ENCODE results near the gene SHROOM2.
"Not testable (repeated sequence)": the region's sequence is repeated elsewhere in the genome, so short reads cannot be mapped to it uniquely, and the experiment has no call there.

The SHROOM2 gene

DNA sequence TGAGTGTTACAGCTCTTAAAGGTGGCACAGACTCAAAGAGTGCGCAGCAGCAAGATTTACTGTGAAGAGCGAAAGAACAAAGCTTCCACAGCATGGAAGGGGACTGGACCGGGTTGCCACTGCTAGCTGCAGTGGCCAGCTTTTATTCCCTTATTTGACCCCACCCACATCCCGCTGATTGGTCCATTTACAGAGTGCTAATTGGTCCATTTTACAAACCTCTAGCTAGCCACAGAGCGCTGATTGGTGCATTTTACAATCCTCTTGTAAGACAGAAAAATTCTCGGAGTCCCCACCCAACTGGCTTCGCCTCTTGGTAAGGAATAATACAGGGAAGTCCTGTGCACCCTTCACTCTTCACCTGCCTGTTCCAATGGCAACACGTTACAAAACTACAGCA lies 1.9 kb upstream of the SHROOM2 start:
- DNase-seq, result no peak

GRCh38 chrX:9785254-9785943 lies 830 bp upstream of the SHROOM2 start:
- DNase-seq, result no peak

- DNase-seq, result no peak
These were observed 788 bp downstream of the SHROOM2 start for GRCh38 chrX:9786798-9787635.

- no peak for DNase-seq
These were observed 2.7 kb downstream of the SHROOM2 start for GRCh38 chrX:9788911-9789310.

DNA sequence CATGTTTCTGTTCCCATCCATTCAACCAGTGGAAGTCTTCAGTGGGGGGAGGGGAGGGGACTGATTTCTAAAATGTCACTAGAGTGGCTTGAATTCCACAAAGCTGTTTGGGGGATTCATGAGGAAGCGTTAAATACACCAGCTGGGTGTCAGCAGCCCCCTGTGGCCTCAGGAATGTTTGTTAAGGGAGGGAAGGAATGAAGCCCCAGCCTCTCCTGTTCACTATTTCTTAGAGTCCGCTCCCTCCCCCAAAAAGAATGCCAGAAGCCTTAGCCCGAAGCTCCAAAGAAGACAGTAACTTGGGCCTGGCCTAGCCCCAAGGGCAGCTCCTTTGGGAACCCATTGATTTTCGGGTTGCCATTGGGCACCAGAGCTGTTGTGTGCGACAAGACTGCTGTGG lies 3.3 kb downstream of the SHROOM2 start:
- no peak for DNase-seq

DNA sequence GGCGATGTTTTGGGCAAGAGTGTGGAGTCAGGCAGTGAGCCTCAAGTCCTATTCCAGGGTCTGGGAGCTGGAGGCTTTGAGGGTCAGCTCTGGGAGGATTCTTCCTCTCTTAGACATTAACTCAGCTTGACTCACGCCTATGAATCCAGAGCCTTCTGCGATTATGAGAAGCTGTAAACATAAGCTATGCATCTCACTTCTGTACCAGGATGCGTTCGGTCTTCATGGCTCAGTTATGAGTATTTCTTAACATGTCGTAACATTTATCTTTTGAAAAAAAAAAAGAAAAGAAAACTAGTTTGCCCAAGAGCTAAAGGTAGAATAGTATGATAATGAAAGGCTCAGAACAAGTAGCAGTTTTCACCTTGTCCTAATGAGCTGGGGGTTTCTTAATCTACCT lies 4.6 kb downstream of the SHROOM2 start:
- no peak for DNase-seq

- DNase-seq, result no peak
These were observed 8.3 kb downstream of the SHROOM2 start for GRCh38 chrX:9794495-9794894.

- DNase-seq, result no peak
These were observed 11.4 kb downstream of the SHROOM2 start for GRCh38 chrX:9797384-9798360.

- no peak for DNase-seq
These were observed 16.5 kb downstream of the SHROOM2 start for GRCh38 chrX:9802737-9803136.

GRCh38 chrX:9804444-9804843 lies 18.2 kb downstream of the SHROOM2 start:
- DNase-seq, result no peak

- DNase-seq, result no peak
These were observed 19.7 kb downstream of the SHROOM2 start for GRCh38 chrX:9805956-9806355.

- DNase-seq, result no peak
These were observed 21.3 kb downstream of the SHROOM2 start for GRCh38 chrX:9807355-9808182.

DNA sequence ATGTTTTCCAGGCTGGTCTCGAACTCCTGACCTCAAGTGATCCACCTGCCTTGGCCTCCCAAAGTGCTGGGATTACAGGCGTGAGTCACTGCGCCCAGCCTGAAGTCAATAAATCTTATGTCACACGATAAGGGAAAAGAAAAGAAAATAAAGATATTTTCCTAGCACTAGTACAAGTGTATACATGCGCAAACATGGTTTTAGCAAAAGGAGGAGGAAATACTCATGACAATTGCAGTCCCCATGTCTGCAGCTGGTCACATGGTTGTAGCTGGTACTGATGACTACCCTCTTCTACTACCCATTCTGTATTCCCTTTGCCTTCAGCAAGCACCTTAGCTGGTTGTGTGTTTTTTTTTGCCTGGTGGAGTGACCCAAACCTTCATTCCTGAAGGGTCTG lies 23.6 kb downstream of the SHROOM2 start:
- DNase-seq, result not testable (repeated sequence)

- DNase-seq, result not testable (repeated sequence)
These were observed 24.9 kb downstream of the SHROOM2 start for GRCh38 chrX:9811086-9811485.

- no peak for DNase-seq
These were observed 30.0 kb downstream of the SHROOM2 start for GRCh38 chrX:9816084-9816700.

GRCh38 chrX:9821572-9821971 lies 35.3 kb downstream of the SHROOM2 start:
- DNase-seq, result no peak

DNA sequence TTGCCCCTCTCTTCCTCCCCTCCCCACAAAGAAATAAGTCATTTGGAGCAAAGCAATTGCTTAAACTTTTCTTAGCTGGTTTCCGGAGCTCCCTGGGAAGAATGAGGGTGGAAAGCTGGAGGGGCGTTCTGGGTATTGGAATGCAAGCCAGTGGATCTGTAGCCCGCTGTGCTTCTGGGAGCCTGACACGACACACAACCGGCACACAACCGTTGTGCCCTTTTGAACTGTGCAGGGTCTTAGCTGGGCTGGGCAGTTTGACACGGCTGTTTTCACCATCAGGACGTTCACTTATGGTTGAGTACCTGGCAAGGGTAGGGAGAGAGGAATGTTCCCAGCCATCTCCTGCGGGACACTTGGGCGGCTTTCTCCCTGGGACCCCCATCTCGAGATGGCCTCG lies 38.3 kb downstream of the SHROOM2 start:
- no peak for DNase-seq

GRCh38 chrX:9825129-9825790 lies 39.0 kb downstream of the SHROOM2 start:
- no peak for DNase-seq

- DNase-seq, result no peak
These were observed 39.7 kb downstream of the SHROOM2 start for GRCh38 chrX:9825966-9826365.

DNA sequence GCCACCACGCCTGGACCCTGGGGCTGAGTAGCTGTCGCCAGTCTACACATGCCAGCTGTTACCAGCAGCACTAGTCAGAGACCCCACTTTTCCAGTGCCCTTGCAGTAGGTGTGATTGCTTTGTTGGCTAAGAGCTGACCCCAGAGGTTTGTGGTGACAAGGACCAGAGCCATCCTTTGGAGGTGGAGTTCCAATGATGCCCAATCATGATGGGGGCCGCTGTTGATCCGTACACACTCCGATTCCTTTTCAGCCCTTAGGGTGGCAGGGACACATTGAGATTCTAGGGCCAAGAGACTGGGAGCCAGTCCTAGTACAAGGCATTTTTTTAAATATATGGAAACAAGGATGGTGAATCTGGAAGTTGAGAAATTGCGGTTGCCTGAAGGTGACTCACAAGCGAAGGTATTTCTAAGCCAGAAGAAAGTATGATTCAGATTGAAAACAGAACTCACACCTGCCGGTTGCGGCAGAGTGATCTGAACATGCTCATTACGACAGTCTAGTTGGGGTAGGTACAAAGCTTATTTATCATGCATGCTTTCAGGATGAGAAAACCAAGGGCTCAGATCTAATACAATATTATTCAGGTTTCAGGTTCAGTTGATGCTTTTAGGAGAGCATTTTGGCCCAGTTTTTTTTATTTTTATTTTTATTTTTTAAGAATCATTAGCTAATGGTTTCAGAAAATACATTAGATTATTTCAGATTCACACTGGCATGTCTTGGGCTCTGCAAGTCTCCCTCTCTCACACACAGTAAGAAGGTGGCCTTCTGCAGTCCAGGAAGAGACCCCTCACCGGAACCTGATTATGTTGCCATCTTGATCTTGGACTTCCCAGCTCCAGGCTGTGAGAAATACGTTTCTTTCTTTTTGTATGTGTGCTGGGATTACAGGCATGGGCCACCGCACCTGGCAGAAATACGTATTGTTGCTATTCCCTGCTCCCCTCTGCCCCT lies 43.4 kb downstream of the SHROOM2 start:
- DNase-seq, result no peak

All from CD4-positive, alpha-beta T cell treated with Interferon gamma for 1 hour (primary cell).